ENCODE data around the gene NFATC1.

The NFATC1 gene

GRCh38 chr18:79496237-79496977 is 100.7 kb downstream of the NFATC1 start:
- Histone ChIP-seq H3K27ac (ENCODE audit: low read depth, low read length, poor library complexity, severe bottlenecking) (peak overlapping the region; percentile 99), H3K4me3 (ENCODE audit: low read depth, low read length, poor library complexity, severe bottlenecking) (peak overlapping the region; percentile 46), H3K27me3 (ENCODE audit: insufficient read depth, low read length) (no peaks in the 10 kb centered on the region), H3F3A (ENCODE audit: insufficient read depth, low read length) (peaks cover 6% of the 10 kb centered on the region; the same call in 1 of the 2 replicates), H3K9ac (ENCODE audit: low read length) (peak overlapping the region; percentile 79), H3K79me2 (ENCODE audit: insufficient read depth, low read length) (no peaks in the 10 kb centered on the region), H2AFZ (ENCODE audit: low read length) (no peak overlapping the region), H4K20me1 (ENCODE audit: insufficient read depth, low read length) (no peaks in the 10 kb centered on the region), H3K36me3 (ENCODE audit: insufficient read depth, low read length) (peaks cover 77% of the 10 kb centered on the region), H3K4me1 (ENCODE audit: insufficient read depth, low read length, severe bottlenecking) (peaks cover 33% of the 10 kb centered on the region), H3K4me2 (ENCODE audit: low read length) (peak overlapping the region; percentile 64), H3K9me2 (ENCODE audit: low read depth, low read length) (no peaks in the 10 kb centered on the region), H3K9me3 (ENCODE audit: low read length) (peaks cover 21% of the 10 kb centered on the region)
- TF ChIP-seq EZH2 (IDR thresholded peaks at IDR 0.05; ENCODE audit: borderline replicate concordance, low read length), result no peak
- no peak for TF ChIP-seq CTCF (IDR thresholded peaks at IDR 0.05; ENCODE audit: low read length)

GRCh38 chr18:79496978-79497637 is 101.4 kb downstream of the NFATC1 start:
- Histone ChIP-seq H4K20me1 (ENCODE audit: insufficient read depth, low read length) (no peaks in the 10 kb centered on the region), H2AFZ (ENCODE audit: low read length) (no peak overlapping the region), H3K9me2 (ENCODE audit: low read depth, low read length) (no peaks in the 10 kb centered on the region), H3K4me2 (ENCODE audit: low read length) (peak overlapping the region; percentile 64), H3K79me2 (ENCODE audit: insufficient read depth, low read length) (no peaks in the 10 kb centered on the region), H3K9me3 (ENCODE audit: low read length) (peaks cover 21% of the 10 kb centered on the region), H3K9ac (ENCODE audit: low read length) (peak overlapping the region; percentile 79), H3K27me3 (ENCODE audit: insufficient read depth, low read length) (no peaks in the 10 kb centered on the region), H3K4me1 (ENCODE audit: insufficient read depth, low read length, severe bottlenecking) (peaks cover 33% of the 10 kb centered on the region), H3K4me3 (ENCODE audit: low read depth, low read length, poor library complexity, severe bottlenecking) (peak overlapping the region; percentile 46), H3F3A (ENCODE audit: insufficient read depth, low read length) (peaks cover 9% of the 10 kb centered on the region; the same call in 1 of the 2 replicates), H3K36me3 (ENCODE audit: insufficient read depth, low read length) (peaks cover 70% of the 10 kb centered on the region), H3K27ac (ENCODE audit: low read depth, low read length, poor library complexity, severe bottlenecking) (peak overlapping the region; percentile 99)
- TF ChIP-seq CTCF (IDR thresholded peaks at IDR 0.05; ENCODE audit: low read length) (no peak), EZH2 (IDR thresholded peaks at IDR 0.05; ENCODE audit: borderline replicate concordance, low read length) (no peak)

GRCh38 chr18:79497638-79498081 is 101.9 kb downstream of the NFATC1 start:
- Histone ChIP-seq H3K4me2 (ENCODE audit: low read length) (peak overlapping the region; percentile 64), H4K20me1 (ENCODE audit: insufficient read depth, low read length) (no peaks in the 10 kb centered on the region), H2AFZ (ENCODE audit: low read length) (no peak overlapping the region), H3K36me3 (ENCODE audit: insufficient read depth, low read length) (peaks cover 70% of the 10 kb centered on the region), H3K9me3 (ENCODE audit: low read length) (peaks cover 21% of the 10 kb centered on the region), H3K27me3 (ENCODE audit: insufficient read depth, low read length) (no peaks in the 10 kb centered on the region), H3K9ac (ENCODE audit: low read length) (peak overlapping the region; percentile 79), H3K4me3 (ENCODE audit: low read depth, low read length, poor library complexity, severe bottlenecking) (peak overlapping the region; percentile 46), H3K79me2 (ENCODE audit: insufficient read depth, low read length) (no peaks in the 10 kb centered on the region), H3K27ac (ENCODE audit: low read depth, low read length, poor library complexity, severe bottlenecking) (peak overlapping the region; percentile 99), H3K4me1 (ENCODE audit: insufficient read depth, low read length, severe bottlenecking) (peaks cover 33% of the 10 kb centered on the region), H3K9me2 (ENCODE audit: low read depth, low read length) (no peaks in the 10 kb centered on the region), H3F3A (ENCODE audit: insufficient read depth, low read length) (peaks cover 12% of the 10 kb centered on the region; the same call in 1 of the 2 replicates)
- no peak for TF ChIP-seq CTCF (IDR thresholded peaks at IDR 0.05; ENCODE audit: low read length)
- no peak for TF ChIP-seq EZH2 (IDR thresholded peaks at IDR 0.05; ENCODE audit: borderline replicate concordance, low read length)
